HepG2 (cell line): ENCODE measurements around the gene BPIFB2. TPM values are rescaled to one million over a fixed set of nuclear protein-coding genes. Genes with fewer than 3 reads are reported as not detected.

ENCODE experiments used
- AGO2 ChIP-seq: fragments of 200-400 bp; formaldehyde crosslinking; optimal IDR thresholded peaks from 2 replicates; pipeline ENCODE3; 2017; ENCODE audit warnings: mild to moderate bottlenecking, low read depth, low read length, moderate library complexity
- CBX1 ChIP-seq: IDR thresholded peaks from one replicate; pipeline ENCODE4 v1.6.1; 2016; ENCODE audit warnings: antibody characterized with exemption, low read depth
- CENPT ChIP-seq: sonication (generic); formaldehyde crosslinking; IDR thresholded peaks from 2 replicates; pipeline ENCODE4 v1.8.0; 2022; ENCODE audit warnings: low read depth, mild to moderate bottlenecking, moderate library complexity, missing genetic modification reagents
- EP300 ChIP-seq, 3 experiments: sonication (generic) in 1 of 3; formaldehyde crosslinking in 1 of 3; IDR thresholded peaks; 2 replicates each; pipeline versions ENCODE4 v1.5.1 to v1.6.1; 2011 to 2020; ENCODE audit warnings: low read depth in 2 of 3, low read length in 2 of 3, borderline replicate concordance in 1 of 3, improper control_type of control experiment in 1 of 3, mild to moderate bottlenecking in 1 of 3, missing genetic modification reagents in 1 of 3, moderate library complexity in 1 of 3
- MXD4 ChIP-seq: IDR thresholded peaks from 2 replicates; pipeline ENCODE4 v1.6.1; 2016; ENCODE audit warnings: mild to moderate bottlenecking, missing biosample characterization, missing genetic modification reagents
- MYNN ChIP-seq: sonication (generic); formaldehyde crosslinking; IDR thresholded peaks from 2 replicates; pipeline ENCODE4 v1.4.0; 2020; ENCODE audit warnings: mild to moderate bottlenecking, low read depth, missing genetic modification reagents
- NFATC3 ChIP-seq: sonication (generic); formaldehyde crosslinking; IDR thresholded peaks from 2 replicates; pipeline ENCODE4 v1.5.1; 2020; ENCODE audit warnings: mild to moderate bottlenecking, missing genetic modification reagents
- NFE2L2 ChIP-seq: fragments of 150-350 bp; IDR thresholded peaks from 2 replicates; pipeline ENCODE4 v1.6.1; 2014; ENCODE audit warnings: low read length
- PRMT3 ChIP-seq: sonication (generic); formaldehyde crosslinking; IDR thresholded peaks from 2 replicates; pipeline ENCODE4 v1.8.1; 2022; ENCODE audit warnings: low read depth, mild to moderate bottlenecking, moderate library complexity, missing genetic modification reagents, borderline replicate concordance
- RAD21 ChIP-seq: fragments of 450-650 bp; formaldehyde crosslinking; IDR thresholded peaks from 2 replicates; pipeline ENCODE4 v1.5.0; 2020; ENCODE audit warnings: mild to moderate bottlenecking
- SNRNP70 ChIP-seq: fragments of 200-400 bp; formaldehyde crosslinking; IDR thresholded peaks from 2 replicates; pipeline ENCODE4 v1.6.1; 2017; ENCODE audit warnings: mild to moderate bottlenecking, low read depth, low read length, moderate library complexity
- TGIF2 ChIP-seq: IDR thresholded peaks from 2 replicates; pipeline ENCODE4 v1.6.1; 2016; ENCODE audit warnings: control low read depth, missing compliant biosample characterization
- THAP11 ChIP-seq: IDR thresholded peaks from 2 replicates; pipeline ENCODE4 v1.6.1; 2016; ENCODE audit warnings: missing biosample characterization, missing genetic modification reagents
- TMF1 ChIP-seq: sonication (generic); formaldehyde crosslinking; IDR thresholded peaks from 2 replicates; pipeline ENCODE4 v1.8.1; 2022; ENCODE audit warnings: low read depth, missing genetic modification reagents
- ZFP1 ChIP-seq: IDR thresholded peaks from 2 replicates; pipeline ENCODE4 v1.6.1; 2016
- ZNF550 ChIP-seq: sonication (generic); formaldehyde crosslinking; IDR thresholded peaks from 2 replicates; pipeline ENCODE4 v1.4.0; 2020; ENCODE audit warnings: mild to moderate bottlenecking, missing genetic modification reagents, borderline replicate concordance
- ZNF850 ChIP-seq: sonication (generic); formaldehyde crosslinking; conservative IDR thresholded peaks from 2 replicates; pipeline ENCODE4 v1.9.0; 2021; ENCODE audit warnings: mild to moderate bottlenecking, missing genetic modification reagents
- polyA plus RNA-seq, 8 experiments: library from polyadenylated mRNA; depleted of rRNA in 3 of 8; stranded (reverse) in 7 of 8; unstranded in 1 of 8; fragments of >200 nt; fragmentation: Illumina TruSeq in 4 of 8; extraction: Trizol in 4 of 8; gene quantifications; 2 replicates each; pipeline versions ENCODE4 v1.2.1 to v1.2.3, GENCODE V29; 2011 to 2016; ENCODE audit warnings: low read depth in 4 of 8, missing spikeins in 1 of 8, mixed read lengths in 1 of 8; ENCODE audit not compliant: insufficient read depth in 1 of 8
- total RNA-seq, 5 experiments: library from RNA; depleted of rRNA; stranded (reverse); fragments of >200 nt; fragmentation: Illumina TruSeq; extraction: Trizol; gene quantifications; 2 replicates each; pipeline ENCODE4 v1.2.3, GENCODE V29; 2016; ENCODE audit warnings: low read depth in 1 of 5
- TF ChIP-seq, protein P1 (sequence below): IDR thresholded peaks from 2 replicates; pipeline ENCODE4 v1.6.1; 2016; ENCODE audit warnings: mild to moderate bottlenecking
- TF ChIP-seq, protein P2 (sequence below): sonication (generic); formaldehyde crosslinking; IDR thresholded peaks from 2 replicates; pipeline ENCODE4; 2020; ENCODE audit warnings: missing genetic modification reagents, mild to moderate bottlenecking, borderline replicate concordance
- TF ChIP-seq, protein P3 (sequence below): sonication (generic); formaldehyde crosslinking; IDR thresholded peaks from 2 replicates; pipeline ENCODE4 v1.5.1; 2020; ENCODE audit warnings: mild to moderate bottlenecking, missing genetic modification reagents
- TF ChIP-seq, protein P4 (sequence below): sonication (generic); formaldehyde crosslinking; IDR thresholded peaks from 2 replicates; pipeline ENCODE4 v1.8.0; 2022; ENCODE audit warnings: mild to moderate bottlenecking, missing genetic modification reagents; ENCODE audit not compliant: insufficient replicate concordance

Gene BPIFB2
- total and polyA plus RNA-seq, 2 of the 13 experiments (the other 11 are each of a cell fraction or from before 2014, with no cell fraction given): 54.5 to 902 TPM

DNA sequence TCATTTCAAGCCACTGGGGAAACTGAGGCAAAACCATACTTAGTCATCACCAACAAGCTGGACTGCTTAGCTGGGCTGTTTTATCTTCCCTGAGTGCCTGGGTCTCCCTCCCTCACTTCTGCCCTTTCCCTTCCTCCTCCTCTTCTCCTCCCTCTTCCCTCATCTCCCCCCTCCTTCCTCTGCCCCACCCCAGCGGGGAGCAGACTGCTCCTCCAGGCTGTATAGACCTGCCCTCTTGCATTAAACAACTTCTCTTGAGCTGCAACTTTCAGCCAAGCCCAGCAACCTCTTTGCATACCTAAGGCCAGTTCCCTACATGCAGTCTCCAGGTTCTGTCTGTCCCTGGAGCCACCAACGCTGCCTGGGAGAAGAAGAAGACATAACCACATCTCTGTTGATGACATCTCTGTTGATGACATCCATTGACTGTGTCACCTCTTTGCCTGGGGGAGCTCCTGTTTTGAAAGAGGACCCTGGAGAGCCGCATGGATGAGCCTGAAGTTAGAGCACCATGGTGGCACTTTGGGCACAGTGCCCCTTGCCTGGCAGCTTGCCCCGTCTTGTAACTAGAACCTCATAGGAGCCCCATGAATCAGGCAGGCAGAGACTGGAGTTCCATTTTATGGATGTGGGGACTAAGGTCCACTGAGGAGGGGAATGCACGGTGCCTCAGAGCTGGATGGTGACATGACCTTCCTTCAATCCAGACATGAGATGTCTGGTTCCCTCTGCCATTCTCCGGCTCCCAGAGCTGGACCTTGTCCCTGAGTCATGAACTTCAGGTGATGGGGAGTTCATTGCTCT is 16.1 kb downstream of the BPIFB2 start (continued):
- TF ChIP-seq AGO2 (peak; percentile 25), MYNN (no peak), ZFP1 (no peak), PRMT3 (CRISPR knock-in tag) (no peak), SNRNP70 (no peak), TGIF2 (CRISPR knock-in tag) (no peak), NFATC3 (CRISPR knock-in tag) (no peak), NFE2L2 (no peak), ZNF850 (CRISPR knock-in tag) (no peak), EP300 (IDR thresholded peaks at IDR 0.05; ENCODE audit: low read depth in 2 of 2, low read length in 2 of 2) (no peak), EP300 (CRISPR knock-in tag; IDR thresholded peaks at IDR 0.05; ENCODE audit: borderline replicate concordance) (no peak), THAP11 (no peak), ZNF550 (CRISPR knock-in tag) (no peak), CENPT (no peak), CBX1 (no peak), RAD21 (CRISPR knock-in tag) (no peak), TMF1 (CRISPR knock-in tag) (no peak), MXD4 (0 out of 2 replicates have a peak, but pooled peaks have one; percentile 32)
- TF ChIP-seq, protein P1, sequence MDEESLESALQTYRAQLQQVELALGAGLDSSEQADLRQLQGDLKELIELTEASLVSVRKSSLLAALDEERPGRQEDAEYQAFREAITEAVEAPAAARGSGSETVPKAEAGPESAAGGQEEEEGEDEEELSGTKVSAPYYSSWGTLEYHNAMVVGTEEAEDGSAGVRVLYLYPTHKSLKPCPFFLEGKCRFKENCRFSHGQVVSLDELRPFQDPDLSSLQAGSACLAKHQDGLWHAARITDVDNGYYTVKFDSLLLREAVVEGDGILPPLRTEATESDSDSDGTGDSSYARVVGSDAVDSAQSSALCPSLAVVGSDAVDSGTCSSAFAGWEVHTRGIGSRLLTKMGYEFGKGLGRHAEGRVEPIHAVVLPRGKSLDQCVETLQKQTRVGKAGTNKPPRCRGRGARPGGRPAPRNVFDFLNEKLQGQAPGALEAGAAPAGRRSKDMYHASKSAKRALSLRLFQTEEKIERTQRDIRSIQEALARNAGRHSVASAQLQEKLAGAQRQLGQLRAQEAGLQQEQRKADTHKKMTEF: no peak
- TF ChIP-seq, protein P2, sequence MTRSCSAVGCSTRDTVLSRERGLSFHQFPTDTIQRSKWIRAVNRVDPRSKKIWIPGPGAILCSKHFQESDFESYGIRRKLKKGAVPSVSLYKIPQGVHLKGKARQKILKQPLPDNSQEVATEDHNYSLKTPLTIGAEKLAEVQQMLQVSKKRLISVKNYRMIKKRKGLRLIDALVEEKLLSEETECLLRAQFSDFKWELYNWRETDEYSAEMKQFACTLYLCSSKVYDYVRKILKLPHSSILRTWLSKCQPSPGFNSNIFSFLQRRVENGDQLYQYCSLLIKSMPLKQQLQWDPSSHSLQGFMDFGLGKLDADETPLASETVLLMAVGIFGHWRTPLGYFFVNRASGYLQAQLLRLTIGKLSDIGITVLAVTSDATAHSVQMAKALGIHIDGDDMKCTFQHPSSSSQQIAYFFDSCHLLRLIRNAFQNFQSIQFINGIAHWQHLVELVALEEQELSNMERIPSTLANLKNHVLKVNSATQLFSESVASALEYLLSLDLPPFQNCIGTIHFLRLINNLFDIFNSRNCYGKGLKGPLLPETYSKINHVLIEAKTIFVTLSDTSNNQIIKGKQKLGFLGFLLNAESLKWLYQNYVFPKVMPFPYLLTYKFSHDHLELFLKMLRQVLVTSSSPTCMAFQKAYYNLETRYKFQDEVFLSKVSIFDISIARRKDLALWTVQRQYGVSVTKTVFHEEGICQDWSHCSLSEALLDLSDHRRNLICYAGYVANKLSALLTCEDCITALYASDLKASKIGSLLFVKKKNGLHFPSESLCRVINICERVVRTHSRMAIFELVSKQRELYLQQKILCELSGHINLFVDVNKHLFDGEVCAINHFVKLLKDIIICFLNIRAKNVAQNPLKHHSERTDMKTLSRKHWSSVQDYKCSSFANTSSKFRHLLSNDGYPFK (CRISPR knock-in tag): no peak
- TF ChIP-seq, protein P3, sequence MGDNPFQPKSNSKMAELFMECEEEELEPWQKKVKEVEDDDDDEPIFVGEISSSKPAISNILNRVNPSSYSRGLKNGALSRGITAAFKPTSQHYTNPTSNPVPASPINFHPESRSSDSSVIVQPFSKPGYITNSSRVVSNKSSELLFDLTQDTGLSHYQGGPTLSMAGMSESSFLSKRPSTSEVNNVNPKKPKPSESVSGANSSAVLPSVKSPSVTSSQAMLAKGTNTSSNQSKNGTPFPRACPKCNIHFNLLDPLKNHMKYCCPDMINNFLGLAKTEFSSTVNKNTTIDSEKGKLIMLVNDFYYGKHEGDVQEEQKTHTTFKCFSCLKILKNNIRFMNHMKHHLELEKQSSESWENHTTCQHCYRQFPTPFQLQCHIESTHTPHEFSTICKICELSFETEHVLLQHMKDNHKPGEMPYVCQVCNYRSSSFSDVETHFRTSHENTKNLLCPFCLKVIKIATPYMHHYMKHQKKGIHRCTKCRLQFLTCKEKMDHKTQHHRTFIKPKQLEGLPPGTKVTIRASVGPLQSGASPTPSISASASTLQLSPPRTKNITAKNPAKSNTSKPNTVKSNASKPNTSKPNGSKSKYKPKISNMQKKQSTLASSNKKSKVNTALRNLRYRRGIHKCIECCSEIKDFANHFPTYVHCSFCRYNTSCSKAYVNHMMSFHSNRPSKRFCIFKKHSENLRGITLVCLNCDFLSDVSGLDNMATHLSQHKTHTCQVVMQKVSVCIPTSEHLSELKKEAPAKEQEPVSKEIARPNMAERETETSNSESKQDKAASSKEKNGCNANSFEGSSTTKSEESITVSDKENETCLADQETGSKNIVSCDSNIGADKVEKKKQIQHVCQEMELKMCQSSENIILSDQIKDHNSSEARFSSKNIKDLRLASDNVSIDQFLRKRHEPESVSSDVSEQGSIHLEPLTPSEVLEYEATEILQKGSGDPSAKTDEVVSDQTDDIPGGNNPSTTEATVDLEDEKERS (CRISPR knock-in tag): no peak
- TF ChIP-seq, protein P4, sequence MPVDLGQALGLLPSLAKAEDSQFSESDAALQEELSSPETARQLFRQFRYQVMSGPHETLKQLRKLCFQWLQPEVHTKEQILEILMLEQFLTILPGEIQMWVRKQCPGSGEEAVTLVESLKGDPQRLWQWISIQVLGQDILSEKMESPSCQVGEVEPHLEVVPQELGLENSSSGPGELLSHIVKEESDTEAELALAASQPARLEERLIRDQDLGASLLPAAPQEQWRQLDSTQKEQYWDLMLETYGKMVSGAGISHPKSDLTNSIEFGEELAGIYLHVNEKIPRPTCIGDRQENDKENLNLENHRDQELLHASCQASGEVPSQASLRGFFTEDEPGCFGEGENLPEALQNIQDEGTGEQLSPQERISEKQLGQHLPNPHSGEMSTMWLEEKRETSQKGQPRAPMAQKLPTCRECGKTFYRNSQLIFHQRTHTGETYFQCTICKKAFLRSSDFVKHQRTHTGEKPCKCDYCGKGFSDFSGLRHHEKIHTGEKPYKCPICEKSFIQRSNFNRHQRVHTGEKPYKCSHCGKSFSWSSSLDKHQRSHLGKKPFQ (CRISPR knock-in tag): no peak
